Keratinocyte (primary cell): ENCODE data around the gene FTSJ1. TPM values are rescaled to one million over a fixed set of nuclear protein-coding genes. Genes with fewer than 3 reads are reported as not detected.
A peak's percentile ranks its signal among the peaks of the same experiment; 100 is the strongest.

Experiments used
- DNase-seq: peaks from one replicate; pipeline ENCODE4 v3.0.0-alpha.2; 2011; ENCODE audit warnings: low read depth, missing footprints, low spot score
- FAIRE-seq: peaks from 2 replicates; lab custom pipeline; 2011; peaks lifted over from hg19 to GRCh38; lab: Jason Lieb, UNC
- H2AFZ ChIP-seq: 2 replicates; pipeline ENCODE4 v1.6.0; 2012; ENCODE audit warnings: low read length, control low read depth, inconsistent platforms; ENCODE audit not compliant: control insufficient read depth
- H3K27ac ChIP-seq: 2 replicates; pipeline ENCODE4 v1.5.1; 2011; ENCODE audit warnings: low read length; ENCODE audit not compliant: control insufficient read depth, insufficient read depth
- H3K27me3 ChIP-seq: 3 replicates; pipeline ENCODE4 v1.6.0; 2011; ENCODE audit warnings: low read length; ENCODE audit not compliant: control insufficient read depth, insufficient read depth; ENCODE audit errors: extremely low read depth
- H3K36me3 ChIP-seq, 2 experiments: 2 replicates in 1 of 2; 3 replicates in 1 of 2; pipeline ENCODE4 v1.5.1; 2011; ENCODE audit warnings: low read length in 2 of 2, mild to moderate bottlenecking in 1 of 2; ENCODE audit not compliant: control insufficient read depth in 2 of 2, insufficient read depth in 2 of 2; ENCODE audit errors: extremely low read depth in 1 of 2
- H3K4me1 ChIP-seq: 3 replicates; pipeline ENCODE4 v1.5.1; 2011; ENCODE audit warnings: low read length; ENCODE audit not compliant: control insufficient read depth, insufficient read depth; ENCODE audit errors: extremely low read depth
- H3K4me2 ChIP-seq: 3 replicates; pipeline ENCODE4 v1.6.0; 2011; ENCODE audit warnings: low read depth, low read length; ENCODE audit not compliant: control insufficient read depth, insufficient read depth; ENCODE audit errors: extremely low read depth
- H3K4me3 ChIP-seq, 3 experiments: fragments of 200-600 bp in 1 of 3; sonication (generic) in 1 of 3; 2 replicates in 2 of 3; 3 replicates in 1 of 3; pipeline ENCODE4 v1.5.1; 2011 to 2016; ENCODE audit warnings: low read length in 3 of 3, mild to moderate bottlenecking in 3 of 3, control low read depth in 2 of 3, inconsistent platforms in 1 of 3, low read depth in 1 of 3, mixed read lengths in 1 of 3, mixed run types in 1 of 3, moderate library complexity in 1 of 3; ENCODE audit not compliant: control insufficient read depth in 2 of 3, insufficient read depth in 2 of 3; ENCODE audit errors: extremely low read depth in 1 of 3
- H3K79me2 ChIP-seq: 2 replicates; pipeline ENCODE4 v1.6.0; 2012; ENCODE audit warnings: low read length; ENCODE audit not compliant: control insufficient read depth, insufficient read depth
- H3K9ac ChIP-seq: 3 replicates; pipeline ENCODE4 v1.6.0; 2011; ENCODE audit warnings: low read length; ENCODE audit not compliant: control insufficient read depth, insufficient read depth; ENCODE audit errors: extremely low read depth
- H3K9me1 ChIP-seq: 3 replicates; pipeline ENCODE4 v1.6.0; 2011; ENCODE audit warnings: low read length; ENCODE audit not compliant: control insufficient read depth, insufficient read depth; ENCODE audit errors: extremely low read depth
- H3K9me3 ChIP-seq: 2 replicates; pipeline ENCODE4 v1.5.1; 2012; ENCODE audit warnings: low read depth, low read length; ENCODE audit not compliant: control insufficient read depth
- H4K20me1 ChIP-seq: 3 replicates; pipeline ENCODE4 v1.6.0; 2011; ENCODE audit warnings: low read length; ENCODE audit not compliant: control insufficient read depth, insufficient read depth; ENCODE audit errors: extremely low read depth
- EZH2 ChIP-seq: IDR thresholded peaks from one replicate; pipeline ENCODE4 v1.6.1; 2012; ENCODE audit warnings: inconsistent platforms, mild to moderate bottlenecking, low read length, moderate library complexity
- dilution Hi-C: fragments of 300-500 bp; cut with MboI; formaldehyde crosslinking; loops from one replicate; pipeline ENCODE4 v1.7.0; 2020; ENCODE audit warnings: low sequenced_read_pairs; ENCODE audit not compliant: extremely low pct_ligation_motif_present
- polyA plus RNA-seq, 5 experiments: library from polyadenylated mRNA; depleted of rRNA in 3 of 5; stranded (reverse) in 3 of 5; stranded (forward) in 1 of 5; unstranded in 1 of 5; fragments of >200 nt; gene quantifications; 1 replicate in 1 of 5; 2 replicates in 3 of 5; 3 replicates in 1 of 5; pipeline versions ENCODE4 v1.2.1 to v1.2.3, GENCODE V29; 2011 to 2012; ENCODE audit warnings: missing spikeins in 2 of 5, low read depth in 1 of 5, low replicate concordance in 1 of 5
- TF ChIP-seq, protein P1 (sequence below), 3 experiments: IDR thresholded peaks in 1 of 3; conservative IDR thresholded peaks in 1 of 3; optimal IDR thresholded peaks in 1 of 3; 2 replicates in 2 of 3; 3 replicates in 1 of 3; pipeline versions ENCODE3 to v1.5.1; 2011; ENCODE audit warnings: low read length in 3 of 3, mild to moderate bottlenecking in 3 of 3, moderate library complexity in 2 of 3, control low read depth in 1 of 3, inconsistent platforms in 1 of 3; ENCODE audit not compliant: insufficient read depth in 2 of 3; ENCODE audit errors: extremely low read depth in 1 of 3

The FTSJ1 gene
- polyA plus RNA-seq, 1 donor (not counting 4 experiments of a cell fraction or from before 2014, with no cell fraction given), result 60.6 TPM

GRCh38 chrX:48498374-48498809 lies 22.4 kb downstream of the FTSJ1 start:
- Histone ChIP-seq H2AFZ (no peak overlapping the region), H3K27ac (no peak overlapping the region), H3K9me1 (no peaks in the 10 kb centered on the region), H3K4me3 (no peak overlapping the region), H4K20me1 (no peaks in the 10 kb centered on the region), H3K9ac (no peak overlapping the region), H3K79me2 (no peaks in the 10 kb centered on the region), H3K4me2 (peak overlapping the region; percentile 6), H3K4me1 (peaks cover 11% of the 10 kb centered on the region), H3K36me3 (no peaks in the 10 kb centered on the region), H3K9me3 (no peaks in the 10 kb centered on the region), H3K27me3 (no peaks in the 10 kb centered on the region)
- no peak for DNase-seq
- dilution Hi-C loops, result no loop called here
- TF ChIP-seq, protein P1, sequence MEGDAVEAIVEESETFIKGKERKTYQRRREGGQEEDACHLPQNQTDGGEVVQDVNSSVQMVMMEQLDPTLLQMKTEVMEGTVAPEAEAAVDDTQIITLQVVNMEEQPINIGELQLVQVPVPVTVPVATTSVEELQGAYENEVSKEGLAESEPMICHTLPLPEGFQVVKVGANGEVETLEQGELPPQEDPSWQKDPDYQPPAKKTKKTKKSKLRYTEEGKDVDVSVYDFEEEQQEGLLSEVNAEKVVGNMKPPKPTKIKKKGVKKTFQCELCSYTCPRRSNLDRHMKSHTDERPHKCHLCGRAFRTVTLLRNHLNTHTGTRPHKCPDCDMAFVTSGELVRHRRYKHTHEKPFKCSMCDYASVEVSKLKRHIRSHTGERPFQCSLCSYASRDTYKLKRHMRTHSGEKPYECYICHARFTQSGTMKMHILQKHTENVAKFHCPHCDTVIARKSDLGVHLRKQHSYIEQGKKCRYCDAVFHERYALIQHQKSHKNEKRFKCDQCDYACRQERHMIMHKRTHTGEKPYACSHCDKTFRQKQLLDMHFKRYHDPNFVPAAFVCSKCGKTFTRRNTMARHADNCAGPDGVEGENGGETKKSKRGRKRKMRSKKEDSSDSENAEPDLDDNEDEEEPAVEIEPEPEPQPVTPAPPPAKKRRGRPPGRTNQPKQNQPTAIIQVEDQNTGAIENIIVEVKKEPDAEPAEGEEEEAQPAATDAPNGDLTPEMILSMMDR (optimal IDR thresholded peaks at IDR 0.05 in 1 of 3, IDR thresholded peaks at IDR 0.05 in 1 of 3, conservative IDR thresholded peaks at IDR 0.05 in 1 of 3; ENCODE audit: extremely low read depth in 1 of 3, insufficient read depth in 2 of 3, low read length in 3 of 3), result no peak
- no peak for TF ChIP-seq EZH2
- peak; percentile 52 for FAIRE-seq

DNA sequence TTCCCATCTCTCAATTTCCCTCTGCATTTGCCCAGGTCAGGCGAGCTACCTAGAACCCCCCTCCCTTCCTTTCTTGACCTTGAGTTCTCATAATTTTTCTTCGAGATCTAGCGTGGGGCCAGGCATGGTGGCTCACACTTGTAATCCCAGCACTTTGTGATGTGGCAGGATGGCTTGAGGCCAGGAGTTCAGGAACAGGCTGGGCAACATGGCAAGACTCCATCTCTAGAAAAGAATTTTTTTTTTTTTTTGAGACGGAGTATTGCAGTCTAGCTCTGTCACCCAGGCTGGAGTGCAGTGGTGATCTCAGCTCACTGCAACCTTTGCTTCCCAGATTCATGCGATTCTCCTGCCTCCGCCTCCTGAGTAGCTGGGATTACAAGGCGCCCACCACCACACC lies 28.3 kb downstream of the FTSJ1 start:
- FAIRE-seq (no peak), DNase-seq (no peak)
- Histone ChIP-seq H3K4me1 (no peaks in the 10 kb centered on the region), H3K9me3 (no peaks in the 10 kb centered on the region), H4K20me1 (no peaks in the 10 kb centered on the region), H3K4me2 (no peak overlapping the region), H3K27ac (no peak overlapping the region), H3K9me1 (no peaks in the 10 kb centered on the region), H3K27me3 (no peaks in the 10 kb centered on the region), H2AFZ (no peak overlapping the region), H3K36me3 (no peaks in the 10 kb centered on the region), H3K79me2 (peaks cover 2% of the 10 kb centered on the region), H3K4me3 (no peak overlapping the region), H3K9ac (no peak overlapping the region)
- dilution Hi-C loops, result no loop called here
- TF ChIP-seq, protein P1 (optimal IDR thresholded peaks at IDR 0.05 in 1 of 3, IDR thresholded peaks at IDR 0.05 in 1 of 3, conservative IDR thresholded peaks at IDR 0.05 in 1 of 3; ENCODE audit: extremely low read depth in 1 of 3, insufficient read depth in 2 of 3, low read length in 3 of 3), result no peak
- TF ChIP-seq EZH2, result no peak
